Measurements from ENCODE around the gene UBE3C.
"Not testable (repeated sequence)": the region's sequence is repeated elsewhere in the genome, so short reads cannot be mapped to it uniquely, and the experiment has no call there.

- TF ChIP-seq CTCF, EZH2phosphoT487 (IDR thresholded peaks at IDR 0.05; ENCODE audit: low read length): not testable (repeated sequence)
These were observed 116.1 kb downstream of the UBE3C start for GRCh38 chr7:157254781-157255180.

All from MM.1S (cell line).